ENCODE data around the gene GOLGA1. TPM values are rescaled to one million over a fixed set of nuclear protein-coding genes. Genes with fewer than 3 reads are reported as not detected.

Gene GOLGA1
- total RNA-seq, 1 experiment from 2014 or later = 22.8 TPM

DNA sequence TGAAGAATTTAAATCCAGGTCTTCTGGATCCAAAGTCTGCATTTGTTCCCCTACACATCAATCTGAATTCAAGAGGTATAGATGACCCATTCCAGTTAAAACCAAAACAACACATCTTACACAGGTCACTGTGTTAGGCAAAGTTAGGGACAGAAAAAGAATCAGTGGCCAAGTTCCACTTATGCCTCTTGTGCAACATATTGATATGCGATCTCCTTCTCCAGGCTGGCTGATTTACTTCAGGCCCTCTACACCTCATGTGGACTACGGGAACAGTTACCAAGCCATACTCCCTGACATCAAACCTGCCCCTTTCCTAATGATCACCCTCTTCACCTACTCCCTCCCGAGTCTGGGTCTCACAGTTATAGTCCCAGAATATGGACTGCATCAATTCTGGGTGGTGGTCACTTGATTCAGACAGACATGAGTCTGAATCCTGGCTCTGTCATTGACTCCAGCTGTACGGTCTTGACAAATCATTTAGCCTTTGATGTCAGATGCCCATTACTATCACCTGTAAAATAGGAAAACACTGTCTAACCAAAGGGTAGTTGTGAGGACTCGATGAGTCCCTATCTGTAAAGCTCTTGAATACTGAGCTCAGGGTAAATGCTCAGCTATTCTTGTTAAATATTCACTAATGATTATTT lies 26.0 kb downstream of the GOLGA1 start:
- TF ChIP-seq CTCF (IDR thresholded peaks at IDR 0.05; ENCODE audit: unreplicated experiment) = no peak
- H3K4me3 Mint-ChIP-seq (ENCODE audit: unreplicated experiment) = no peak overlapping the region
- H3K4me1 Mint-ChIP-seq (ENCODE audit: insufficient read depth, unreplicated experiment) = no peaks in the 10 kb centered on the region
- no peaks in the 10 kb centered on the region for H3K27me3 Mint-ChIP-seq (ENCODE audit: insufficient read depth, unreplicated experiment)
- H3K9me3 Mint-ChIP-seq (ENCODE audit: unreplicated experiment) = no peaks in the 10 kb centered on the region
- intact Hi-C loops (cut with micrococcal nuclease) = no loop called here
- peak overlapping the region; percentile 47 for H3K27ac Mint-ChIP-seq (ENCODE audit: low read depth, unreplicated experiment)
- POLR2A ChIA-PET = no interaction called here
- BruUV-seq (replicated peaks) = no TSS peak
- CTCF ChIA-PET = interaction anchor here (0.6 to 0.7 kb wide), 2 partner anchors 78 to 118 kb away, joined by 3 to 4 read pairs; no protein-coding TSS in a partner anchor
- no peak for DNase-seq (ENCODE audit: unreplicated experiment)
- peaks cover 46% of the 10 kb centered on the region for H3K36me3 Mint-ChIP-seq (ENCODE audit: insufficient read depth, unreplicated experiment)

DNA sequence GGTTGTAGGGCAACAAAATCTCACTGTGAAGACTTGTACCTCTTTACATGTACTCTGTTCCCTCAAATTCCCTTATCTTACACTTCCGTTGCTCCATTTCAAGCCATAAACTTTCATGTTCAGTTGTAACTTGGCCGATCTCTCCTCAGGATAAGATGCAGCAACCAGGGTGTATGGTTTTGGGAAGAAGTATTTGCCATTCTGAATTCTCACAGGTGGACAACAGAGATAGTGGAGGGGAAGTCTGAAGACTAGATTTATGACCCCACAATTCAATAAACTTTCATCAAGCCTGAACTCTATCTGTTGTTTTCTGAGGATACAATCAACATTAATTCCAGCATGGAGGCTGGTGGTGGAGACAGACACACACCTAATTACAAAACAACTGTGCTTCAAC lies 27.5 kb downstream of the GOLGA1 start:
- Mint-ChIP-seq H3K4me1 (ENCODE audit: insufficient read depth, unreplicated experiment) (no peaks in the 10 kb centered on the region), H3K27me3 (ENCODE audit: insufficient read depth, unreplicated experiment) (no peaks in the 10 kb centered on the region), H3K4me3 (ENCODE audit: unreplicated experiment) (no peak overlapping the region), H3K9me3 (ENCODE audit: unreplicated experiment) (no peaks in the 10 kb centered on the region), H3K36me3 (ENCODE audit: insufficient read depth, unreplicated experiment) (peaks cover 33% of the 10 kb centered on the region), H3K27ac (ENCODE audit: low read depth, unreplicated experiment) (no peak overlapping the region)
- no peak for TF ChIP-seq CTCF (IDR thresholded peaks at IDR 0.05; ENCODE audit: unreplicated experiment)
- BruUV-seq (replicated peaks) = no TSS peak
- intact Hi-C loops (cut with micrococcal nuclease) = no loop called here
- ChIA-PET POLR2A (no interaction called here), CTCF (interaction anchor here (1.4 kb wide), 1 partner anchor 60 kb away, joined by 3 read pairs; the partner anchor contains the start of gene WDR38)
- DNase-seq (ENCODE audit: unreplicated experiment) = no peak

GRCh38 chr9:124911766-124912165 lies 29.1 kb downstream of the GOLGA1 start:
- H3K9me3 Mint-ChIP-seq (ENCODE audit: unreplicated experiment) = no peaks in the 10 kb centered on the region
- H3K36me3 Mint-ChIP-seq (ENCODE audit: insufficient read depth, unreplicated experiment) = peaks cover 35% of the 10 kb centered on the region
- ChIA-PET CTCF (interaction anchor here (1.2 kb wide), 2 partner anchors 12 to 18 kb away, joined by 3 read pairs; no protein-coding TSS in a partner anchor), POLR2A (no interaction called here)
- intact Hi-C loops (cut with micrococcal nuclease) = no loop called here
- no peaks in the 10 kb centered on the region for H3K4me1 Mint-ChIP-seq (ENCODE audit: insufficient read depth, unreplicated experiment)
- no peaks in the 10 kb centered on the region for H3K27me3 Mint-ChIP-seq (ENCODE audit: insufficient read depth, unreplicated experiment)
- no peak overlapping the region for H3K27ac Mint-ChIP-seq (ENCODE audit: low read depth, unreplicated experiment)
- TF ChIP-seq CTCF (IDR thresholded peaks at IDR 0.05; ENCODE audit: unreplicated experiment) = no peak
- BruUV-seq (replicated peaks) = no TSS peak
- no peak overlapping the region for H3K4me3 Mint-ChIP-seq (ENCODE audit: unreplicated experiment)
- DNase-seq (ENCODE audit: unreplicated experiment) = no peak

DNA sequence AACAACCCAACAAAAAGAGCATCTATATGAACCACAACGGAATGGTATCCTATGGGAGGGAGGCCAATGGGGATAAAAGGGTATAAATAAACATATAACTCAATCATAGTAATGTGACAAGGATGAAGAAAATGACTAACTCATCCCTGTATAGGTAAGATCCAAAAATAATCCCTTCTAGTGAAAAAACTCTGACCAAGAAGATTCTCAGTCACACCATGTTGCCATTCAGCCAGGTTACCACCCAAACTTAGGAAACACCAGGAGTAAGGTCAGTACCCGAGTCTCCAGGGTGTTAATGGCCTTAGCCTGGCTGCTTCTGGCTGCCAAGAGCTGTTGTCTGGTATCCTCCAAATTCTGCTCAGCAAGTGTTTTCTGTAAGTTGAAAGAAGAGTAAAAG lies 32.8 kb downstream of the GOLGA1 start:
- no peaks in the 10 kb centered on the region for H3K27me3 Mint-ChIP-seq (ENCODE audit: insufficient read depth, unreplicated experiment)
- DNase-seq (ENCODE audit: unreplicated experiment) = no peak
- ChIA-PET CTCF (interaction anchor here (0.7 to 1.1 kb wide), 2 partner anchors 10 to 35 kb away, joined by 4 read pairs; no protein-coding TSS in a partner anchor), POLR2A (interaction anchor here (0.9 to 1.6 kb wide), 2 partner anchors 10 to 30 kb away, joined by 3 to 4 read pairs; no protein-coding TSS in a partner anchor)
- intact Hi-C loops (cut with micrococcal nuclease) = no loop called here
- peaks cover 53% of the 10 kb centered on the region for H3K36me3 Mint-ChIP-seq (ENCODE audit: insufficient read depth, unreplicated experiment)
- H3K9me3 Mint-ChIP-seq (ENCODE audit: unreplicated experiment) = no peaks in the 10 kb centered on the region
- H3K4me3 Mint-ChIP-seq (ENCODE audit: unreplicated experiment) = no peak overlapping the region
- H3K27ac Mint-ChIP-seq (ENCODE audit: low read depth, unreplicated experiment) = no peak overlapping the region
- no TSS peak for BruUV-seq (replicated peaks)
- H3K4me1 Mint-ChIP-seq (ENCODE audit: insufficient read depth, unreplicated experiment) = no peaks in the 10 kb centered on the region
- TF ChIP-seq CTCF (IDR thresholded peaks at IDR 0.05; ENCODE audit: unreplicated experiment) = no peak

Data from MCF 10A (cell line).